ENCODE results near the gene MYO5A. TPM values are rescaled to one million over a fixed set of nuclear protein-coding genes. Genes with fewer than 3 reads are reported as not detected.
A peak's percentile ranks its signal among the peaks of the same experiment; 100 is the strongest.

Gene MYO5A
- total RNA-seq, 1 donor, result 54.3 TPM

DNA sequence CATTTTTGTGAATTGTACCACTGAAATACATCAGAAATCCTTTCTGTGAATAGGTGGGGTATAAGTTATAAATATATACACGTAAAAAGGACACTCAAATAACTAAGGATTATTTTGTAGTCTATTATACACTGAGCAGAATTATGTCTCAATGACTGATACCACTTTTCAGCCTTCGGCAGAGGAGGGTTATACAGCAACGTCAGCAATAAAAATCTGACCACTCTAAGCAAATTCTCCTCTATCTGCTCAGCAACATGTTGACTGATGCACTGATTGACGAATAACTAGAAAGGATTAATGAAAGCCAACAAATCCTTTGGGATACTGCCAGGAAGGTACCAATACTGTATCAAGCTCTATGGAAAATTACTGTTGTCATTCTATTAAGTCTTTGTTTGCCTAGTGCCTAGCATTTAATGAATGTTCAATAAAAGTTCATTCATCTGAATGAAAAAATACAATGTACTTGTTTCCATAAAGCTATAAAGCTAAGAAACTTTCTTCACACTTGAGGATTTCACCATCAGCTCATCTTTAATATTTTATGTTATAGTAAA lies 34.9 kb upstream of the MYO5A start:
- H2AFZ ChIP-seq (ENCODE audit: low read length), result no peak overlapping the region
- peaks cover 28% of the 10 kb centered on the region for H3K4me1 ChIP-seq (ENCODE audit: insufficient read depth, low read length)
- H3K4me3 ChIP-seq (ENCODE audit: insufficient read depth, low read length), result no peak overlapping the region
- no peak for DNase-seq (ENCODE audit: insufficient read length, low spot score, missing footprints)
- no peaks in the 10 kb centered on the region for H3K27me3 ChIP-seq (ENCODE audit: insufficient read depth, low read length)
- peaks cover 29% of the 10 kb centered on the region for H4K20me1 ChIP-seq (ENCODE audit: insufficient read depth, low read length)
- H3K4me2 ChIP-seq (ENCODE audit: insufficient read depth, low read length), result no peak overlapping the region
- H3K79me2 ChIP-seq (ENCODE audit: insufficient read depth, low read length), result peaks cover 100% of the 10 kb centered on the region
- TF ChIP-seq, protein P1, sequence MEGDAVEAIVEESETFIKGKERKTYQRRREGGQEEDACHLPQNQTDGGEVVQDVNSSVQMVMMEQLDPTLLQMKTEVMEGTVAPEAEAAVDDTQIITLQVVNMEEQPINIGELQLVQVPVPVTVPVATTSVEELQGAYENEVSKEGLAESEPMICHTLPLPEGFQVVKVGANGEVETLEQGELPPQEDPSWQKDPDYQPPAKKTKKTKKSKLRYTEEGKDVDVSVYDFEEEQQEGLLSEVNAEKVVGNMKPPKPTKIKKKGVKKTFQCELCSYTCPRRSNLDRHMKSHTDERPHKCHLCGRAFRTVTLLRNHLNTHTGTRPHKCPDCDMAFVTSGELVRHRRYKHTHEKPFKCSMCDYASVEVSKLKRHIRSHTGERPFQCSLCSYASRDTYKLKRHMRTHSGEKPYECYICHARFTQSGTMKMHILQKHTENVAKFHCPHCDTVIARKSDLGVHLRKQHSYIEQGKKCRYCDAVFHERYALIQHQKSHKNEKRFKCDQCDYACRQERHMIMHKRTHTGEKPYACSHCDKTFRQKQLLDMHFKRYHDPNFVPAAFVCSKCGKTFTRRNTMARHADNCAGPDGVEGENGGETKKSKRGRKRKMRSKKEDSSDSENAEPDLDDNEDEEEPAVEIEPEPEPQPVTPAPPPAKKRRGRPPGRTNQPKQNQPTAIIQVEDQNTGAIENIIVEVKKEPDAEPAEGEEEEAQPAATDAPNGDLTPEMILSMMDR (IDR thresholded peaks at IDR 0.05; ENCODE audit: extremely low read depth, low read depth, low read length), result no peak
- H3K9me3 ChIP-seq (ENCODE audit: low read depth, low read length), result no peaks in the 10 kb centered on the region
- no peaks in the 10 kb centered on the region for H3K36me3 ChIP-seq (ENCODE audit: insufficient read depth, low read length)
- no peak overlapping the region for H3K27ac ChIP-seq (ENCODE audit: low read depth, low read length)

DNA sequence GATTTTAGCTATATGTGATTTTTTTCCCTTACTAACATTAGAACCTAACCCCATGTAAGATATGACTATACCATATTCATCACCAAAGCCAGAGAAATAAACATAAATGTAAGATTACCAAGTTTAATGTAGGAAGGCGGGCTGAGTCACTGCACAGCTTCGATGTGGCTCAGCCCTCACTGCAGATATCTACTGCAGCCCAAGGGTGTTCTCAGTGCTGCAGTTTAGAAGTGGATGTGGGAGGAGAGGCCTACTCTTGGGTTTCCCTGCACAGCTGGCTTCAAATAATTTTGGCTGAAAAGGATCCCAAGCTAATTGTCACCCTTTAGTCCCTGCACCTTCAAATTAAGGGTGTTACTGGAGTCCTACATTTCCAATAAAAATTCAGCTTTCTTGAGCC lies 30.9 kb upstream of the MYO5A start:
- Histone ChIP-seq H3K4me3 (ENCODE audit: insufficient read depth, low read length) (no peak overlapping the region), H3K79me2 (ENCODE audit: insufficient read depth, low read length) (peaks cover 97% of the 10 kb centered on the region), H3K36me3 (ENCODE audit: insufficient read depth, low read length) (peaks cover 22% of the 10 kb centered on the region), H3K4me2 (ENCODE audit: insufficient read depth, low read length) (no peak overlapping the region), H3K27me3 (ENCODE audit: insufficient read depth, low read length) (no peaks in the 10 kb centered on the region), H4K20me1 (ENCODE audit: insufficient read depth, low read length) (peaks cover 18% of the 10 kb centered on the region), H2AFZ (ENCODE audit: low read length) (no peak overlapping the region), H3K4me1 (ENCODE audit: insufficient read depth, low read length) (peaks cover 27% of the 10 kb centered on the region), H3K9me3 (ENCODE audit: low read depth, low read length) (no peaks in the 10 kb centered on the region), H3K27ac (ENCODE audit: low read depth, low read length) (peak overlapping the region; percentile 39)
- TF ChIP-seq, protein P1 (IDR thresholded peaks at IDR 0.05; ENCODE audit: extremely low read depth, low read depth, low read length), result no peak
- DNase-seq (ENCODE audit: insufficient read length, low spot score, missing footprints), result peak; percentile 78

DNA sequence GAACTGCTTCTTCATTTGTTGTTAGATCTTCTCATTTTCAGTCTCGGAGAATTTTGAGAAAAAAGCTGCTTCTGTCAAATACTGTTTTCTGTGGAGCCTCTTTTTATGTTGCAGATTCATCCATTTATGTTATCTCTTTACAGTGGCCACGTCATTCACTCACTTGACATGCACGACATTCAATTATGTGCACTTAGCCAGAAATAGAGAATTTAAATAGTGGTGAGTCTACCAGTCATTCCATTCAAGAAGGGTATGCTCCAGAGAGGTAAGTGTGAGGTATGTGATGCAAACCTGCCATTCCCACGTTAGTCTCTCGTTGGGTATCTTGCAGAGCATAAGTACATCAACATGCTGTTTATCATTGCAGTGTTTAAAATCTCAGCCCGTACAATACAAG lies 30.3 kb upstream of the MYO5A start:
- Histone ChIP-seq H3K27me3 (ENCODE audit: insufficient read depth, low read length) (no peaks in the 10 kb centered on the region), H3K9me3 (ENCODE audit: low read depth, low read length) (no peaks in the 10 kb centered on the region), H2AFZ (ENCODE audit: low read length) (no peak overlapping the region), H3K36me3 (ENCODE audit: insufficient read depth, low read length) (peaks cover 28% of the 10 kb centered on the region), H4K20me1 (ENCODE audit: insufficient read depth, low read length) (peaks cover 13% of the 10 kb centered on the region), H3K4me2 (ENCODE audit: insufficient read depth, low read length) (no peak overlapping the region), H3K27ac (ENCODE audit: low read depth, low read length) (peak overlapping the region; percentile 83), H3K79me2 (ENCODE audit: insufficient read depth, low read length) (peaks cover 96% of the 10 kb centered on the region), H3K4me1 (ENCODE audit: insufficient read depth, low read length) (peaks cover 27% of the 10 kb centered on the region), H3K4me3 (ENCODE audit: insufficient read depth, low read length) (no peak overlapping the region)
- TF ChIP-seq, protein P1 (IDR thresholded peaks at IDR 0.05; ENCODE audit: extremely low read depth, low read depth, low read length), result no peak
- DNase-seq (ENCODE audit: insufficient read length, low spot score, missing footprints), result no peak

GRCh38 chr15:52558196-52558595 lies 29.5 kb upstream of the MYO5A start:
- Histone ChIP-seq H2AFZ (ENCODE audit: low read length) (no peak overlapping the region), H3K4me2 (ENCODE audit: insufficient read depth, low read length) (peak overlapping the region; percentile 36), H3K27me3 (ENCODE audit: insufficient read depth, low read length) (no peaks in the 10 kb centered on the region), H3K9me3 (ENCODE audit: low read depth, low read length) (no peaks in the 10 kb centered on the region), H4K20me1 (ENCODE audit: insufficient read depth, low read length) (peaks cover 8% of the 10 kb centered on the region), H3K36me3 (ENCODE audit: insufficient read depth, low read length) (peaks cover 28% of the 10 kb centered on the region), H3K4me1 (ENCODE audit: insufficient read depth, low read length) (peaks cover 27% of the 10 kb centered on the region), H3K4me3 (ENCODE audit: insufficient read depth, low read length) (no peak overlapping the region), H3K79me2 (ENCODE audit: insufficient read depth, low read length) (peaks cover 96% of the 10 kb centered on the region), H3K27ac (ENCODE audit: low read depth, low read length) (peak overlapping the region; percentile 83)
- DNase-seq (ENCODE audit: insufficient read length, low spot score, missing footprints), result no peak
- TF ChIP-seq, protein P1 (IDR thresholded peaks at IDR 0.05; ENCODE audit: extremely low read depth, low read depth, low read length), result no peak
